B cell (primary cell): ENCODE data around the gene ITGA7. TPM values are rescaled to one million over a fixed set of nuclear protein-coding genes. Genes with fewer than 3 reads are reported as not detected.
A peak's percentile ranks its signal among the peaks of the same experiment; 100 is the strongest.

Source experiments
- ATAC-seq: fragments of 200-7000 bp; cut with Tn5 transposase; one replicate; pipeline ENCODE4 v1.10.0; 2021; ENCODE audit warnings: low read depth, mild to moderate bottlenecking, moderate number of reproducible peaks, moderate library complexity
- CTCF ChIA-PET: fragments of 350-600 bp; sonication (Branson Sonifier 250); formaldehyde crosslinking; loops from one replicate; lab custom pipeline; 2021; ENCODE audit warnings: antibody characterized with exemption, inconsistent platforms; lab: Charles Lee
- POLR2A ChIA-PET: fragments of 350-600 bp; sonication (Branson Sonifier 250); formaldehyde crosslinking; loops from one replicate; lab custom pipeline; 2021; ENCODE audit warnings: antibody characterized with exemption; lab: Charles Lee
- DNase-seq: peaks from one replicate; pipeline ENCODE4 v3.0.0; 2013
- H2AFZ ChIP-seq: 2 replicates; pipeline ENCODE4 v1.6.1; 2012; ENCODE audit warnings: mild to moderate bottlenecking, low read depth, low read length; ENCODE audit not compliant: insufficient read depth, poor library complexity, severe bottlenecking
- H3K27ac ChIP-seq, 2 donors: 1 replicate in 1 of 2; 2 replicates in 1 of 2; pipeline ENCODE4 v1.5.1; 2012 to 2013; ENCODE audit warnings: low read length in 2 of 2, mild to moderate bottlenecking in 2 of 2, moderate library complexity in 1 of 2
- H3K27me3 ChIP-seq, 4 experiments: fragments of 200-600 bp in 1 of 4; sonication (generic) in 1 of 4; replicated peaks in 1 of 4; 1 replicate in 2 of 4; 2 replicates in 2 of 4; pipeline versions ENCODE4 v1.6.1 to v1.7.0; 2013 to 2016; ENCODE audit warnings: low read length in 3 of 4, mild to moderate bottlenecking in 2 of 4, mixed read lengths in 1 of 4, moderate library complexity in 1 of 4; ENCODE audit not compliant: insufficient read depth in 4 of 4, control insufficient read depth in 3 of 4; ENCODE audit errors: control extremely low read depth in 1 of 4
- H3K36me3 ChIP-seq, 2 experiments: replicated peaks in 1 of 2; 1 replicate in 1 of 2; 2 replicates in 1 of 2; pipeline versions ENCODE4 v1.6.1 to v1.7.1; 2013; ENCODE audit warnings: low read length in 1 of 2; ENCODE audit not compliant: insufficient read depth in 2 of 2, control insufficient read depth in 1 of 2; ENCODE audit errors: control extremely low read depth in 1 of 2, extremely low read depth in 1 of 2
- H3K4me1 ChIP-seq, 2 donors: fragments of 200-600 bp in 1 of 2; sonication (generic) in 1 of 2; 1 replicate in 1 of 2; 2 replicates in 1 of 2; pipeline versions ENCODE4 v1.5.1 to v1.6.1; 2013 to 2017; ENCODE audit warnings: low read length in 2 of 2; ENCODE audit not compliant: control insufficient read depth in 2 of 2, insufficient read depth in 2 of 2
- H3K4me2 ChIP-seq: replicated peaks from 2 replicates; pipeline ENCODE3; 2012; ENCODE audit warnings: mild to moderate bottlenecking, low read depth, low read length; ENCODE audit not compliant: poor library complexity, severe bottlenecking
- H3K4me3 ChIP-seq, 5 experiments: fragments of 200-600 bp in 1 of 5; sonication (generic) in 1 of 5; 1 replicate in 3 of 5; 2 replicates in 2 of 5; pipeline versions ENCODE4 v1.5.1 to v1.7.0; 2011 to 2016; ENCODE audit warnings: low read length in 4 of 5, mild to moderate bottlenecking in 4 of 5, low read depth in 2 of 5, control low read depth in 1 of 5, moderate library complexity in 1 of 5; ENCODE audit not compliant: insufficient read depth in 1 of 5; ENCODE audit errors: control extremely low read depth in 1 of 5, extremely low read depth in 1 of 5
- H3K79me2 ChIP-seq: fragments of 200-600 bp; sonication (generic); one replicate; pipeline ENCODE4 v1.6.0; 2016; ENCODE audit warnings: low read length; ENCODE audit not compliant: control insufficient read depth, insufficient read depth
- H3K9ac ChIP-seq: fragments of 200-600 bp; sonication (generic); 2 replicates; pipeline ENCODE4 v1.6.1; 2017; ENCODE audit warnings: mild to moderate bottlenecking, low read length, moderate library complexity
- H3K9me3 ChIP-seq, 3 donors: one replicate each; pipeline versions ENCODE4 v1.6.1 to v1.7.1; 2013; ENCODE audit warnings: low read length in 2 of 3; ENCODE audit not compliant: control insufficient read depth in 2 of 3, insufficient read depth in 1 of 3; ENCODE audit errors: control extremely low read depth in 1 of 3
- H4K20me1 ChIP-seq: 2 replicates; pipeline ENCODE4 v1.6.0; 2012; ENCODE audit warnings: mild to moderate bottlenecking, low read length; ENCODE audit not compliant: insufficient read depth, control insufficient read depth, poor library complexity, severe bottlenecking
- H3K27ac Mint-ChIP-seq: one replicate; pipeline ENCODE4 v1.8.0; 2021; ENCODE audit warnings: mixed read lengths
- H3K27me3 Mint-ChIP-seq: one replicate; pipeline ENCODE4 v1.8.0; 2021; ENCODE audit warnings: mixed read lengths
- H3K4me1 Mint-ChIP-seq: one replicate; pipeline ENCODE4 v1.8.0; 2021; ENCODE audit warnings: mixed read lengths
- H3K4me3 Mint-ChIP-seq: one replicate; pipeline ENCODE4 v1.8.0; 2021; ENCODE audit warnings: mixed read lengths
- H3K9me3 Mint-ChIP-seq: one replicate; pipeline ENCODE4 v1.8.0; 2022; ENCODE audit warnings: mixed read lengths; ENCODE audit not compliant: insufficient read depth
- EZH2 ChIP-seq: IDR thresholded peaks from 2 replicates; pipeline ENCODE4 v1.6.1; 2012; ENCODE audit warnings: borderline replicate concordance, low read depth, mild to moderate bottlenecking, moderate library complexity, low read length; ENCODE audit not compliant: insufficient read depth, poor library complexity, severe bottlenecking
- WGBS: methylation state at CpG from one replicate; pipeline ENCODE4 v1.1.5; 2013; ENCODE audit warnings: missing lambda C conversion rate; ENCODE audit not compliant: insufficient coverage; 5-methylcytosine and 5-hydroxymethylcytosine counted together
- intact Hi-C: fragments of 100-400 bp; cut with micrococcal nuclease; formaldehyde crosslinking; loops from one replicate; pipeline ENCODE4 v1.10.0; 2022
- polyA plus RNA-seq: library from polyadenylated mRNA; depleted of rRNA; stranded (reverse); fragments of >200 nt; gene quantifications from 2 replicates; pipeline ENCODE4 v1.2.3, GENCODE V29; 2012
- total RNA-seq, 2 donors: library from RNA; stranded (reverse); fragments of 120-200 nt in 1 of 2; gene quantifications; 1 replicate in 1 of 2; 2 replicates in 1 of 2; pipeline versions ENCODE4 v1.2.3 to v1.2.4, GENCODE V29; 2013 to 2022
- TF ChIP-seq, protein P1 (sequence below): fragments of 200-600 bp; IDR thresholded peaks from one replicate; pipeline ENCODE4 v1.8.0; 2022; ENCODE audit warnings: antibody characterized with exemption, mild to moderate bottlenecking

The ITGA7 gene
- total and polyA plus RNA-seq, 2 donors (not counting 1 experiment from before 2014, with no cell fraction given) = 2.4 to 3.3 TPM

DNA sequence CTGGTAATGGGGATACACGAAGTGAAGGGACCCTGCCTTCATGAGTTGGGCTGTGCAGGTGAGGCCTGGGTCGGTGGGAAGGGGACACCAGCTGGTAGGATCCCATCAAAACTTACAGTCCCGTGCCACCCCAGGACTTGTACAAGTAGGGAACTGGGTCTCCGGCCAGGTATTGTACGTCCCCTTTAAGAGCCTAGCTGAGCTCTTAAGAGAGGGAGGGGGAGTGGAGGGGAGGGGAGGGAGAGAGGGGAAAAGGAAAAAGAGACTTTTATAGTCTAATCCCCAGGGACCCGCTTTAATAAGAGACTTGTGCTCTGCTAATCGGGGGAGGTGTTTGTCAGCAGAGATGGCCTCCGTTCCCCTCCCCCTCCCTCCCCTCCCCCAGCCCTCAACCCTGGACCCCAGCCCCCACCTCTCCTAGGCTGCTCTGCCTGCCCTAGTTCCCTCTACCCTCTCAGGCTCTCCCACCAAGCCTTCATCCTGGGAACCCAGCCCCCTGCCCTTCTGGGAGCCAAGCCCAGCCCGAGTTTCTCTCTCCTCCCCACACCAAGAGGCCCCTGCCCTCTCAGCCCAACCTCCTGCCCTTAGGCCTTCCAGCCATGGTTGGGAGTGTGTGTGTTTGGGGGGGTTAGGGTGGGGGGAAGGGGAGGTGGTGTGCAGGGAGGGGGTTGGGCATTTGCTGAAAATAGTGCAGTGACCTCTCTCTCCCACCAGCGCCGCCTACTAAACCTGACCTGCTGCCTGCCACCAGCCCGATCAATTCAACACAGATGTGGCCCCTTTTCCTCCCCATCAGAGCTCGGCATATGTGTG, 37.9 kb upstream of the ITGA7 start:
- Mint-ChIP-seq H3K4me1 (peaks cover 37% of the 10 kb centered on the region), H3K27ac (peak overlapping the region; percentile 86), H3K27me3 (no peaks in the 10 kb centered on the region), H3K9me3 (no peaks in the 10 kb centered on the region), H3K4me3 (peak overlapping the region; percentile 97)
- Histone ChIP-seq H3K9me3 (no peaks in the 10 kb centered on the region), H4K20me1 (no peaks in the 10 kb centered on the region), H3K4me2 (peak overlapping the region; percentile 97), H3K9ac (no peak overlapping the region), H3K4me1 (peaks cover 20 to 32% of the 10 kb centered on the region in 2 donors), H2AFZ (peak overlapping the region; percentile 19), H3K36me3 (peaks cover 0 to 6% of the 10 kb centered on the region in 2 experiments), H3K4me3 (peak overlapping the region in 2 of 5 experiments; percentile 21 to 27), H3K79me2 (peaks cover 6% of the 10 kb centered on the region), H3K27me3 (no peaks in the 10 kb centered on the region), H3K27ac (no peak overlapping the region)
- TF ChIP-seq EZH2 = no peak
- TF ChIP-seq, protein P1, sequence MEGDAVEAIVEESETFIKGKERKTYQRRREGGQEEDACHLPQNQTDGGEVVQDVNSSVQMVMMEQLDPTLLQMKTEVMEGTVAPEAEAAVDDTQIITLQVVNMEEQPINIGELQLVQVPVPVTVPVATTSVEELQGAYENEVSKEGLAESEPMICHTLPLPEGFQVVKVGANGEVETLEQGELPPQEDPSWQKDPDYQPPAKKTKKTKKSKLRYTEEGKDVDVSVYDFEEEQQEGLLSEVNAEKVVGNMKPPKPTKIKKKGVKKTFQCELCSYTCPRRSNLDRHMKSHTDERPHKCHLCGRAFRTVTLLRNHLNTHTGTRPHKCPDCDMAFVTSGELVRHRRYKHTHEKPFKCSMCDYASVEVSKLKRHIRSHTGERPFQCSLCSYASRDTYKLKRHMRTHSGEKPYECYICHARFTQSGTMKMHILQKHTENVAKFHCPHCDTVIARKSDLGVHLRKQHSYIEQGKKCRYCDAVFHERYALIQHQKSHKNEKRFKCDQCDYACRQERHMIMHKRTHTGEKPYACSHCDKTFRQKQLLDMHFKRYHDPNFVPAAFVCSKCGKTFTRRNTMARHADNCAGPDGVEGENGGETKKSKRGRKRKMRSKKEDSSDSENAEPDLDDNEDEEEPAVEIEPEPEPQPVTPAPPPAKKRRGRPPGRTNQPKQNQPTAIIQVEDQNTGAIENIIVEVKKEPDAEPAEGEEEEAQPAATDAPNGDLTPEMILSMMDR = no peak
- peak; percentile 28 for ATAC-seq
- ChIA-PET CTCF (interaction anchor here (1.0 to 4.3 kb wide), 5 partner anchors 7 to 195 kb away, joined by 3 to 12 read pairs (median 4); no protein-coding TSS in a partner anchor), POLR2A (interaction anchor here (0.5 to 1.5 kb wide), 3 partner anchors 72 to 814 kb away, joined by 3 to 6 read pairs (median 3); partner anchors contain the start of genes ORMDL2 and SARNP)
- intact Hi-C loops = no loop called here
- DNase-seq = no peak
- 31% methylated on average over 6 of the region's 13 CpGs for WGBS
